ENCODE results near the gene SWAP70. TPM values are rescaled to one million over a fixed set of nuclear protein-coding genes. Genes with fewer than 3 reads are reported as not detected.
"Not testable (repeated sequence)": the region's sequence is repeated elsewhere in the genome, so short reads cannot be mapped to it uniquely, and the experiment has no call there.

Gene SWAP70
- total RNA-seq, 4 donors from 2014 or later: 29.7 to 53.6 (median 38.8) TPM

DNA sequence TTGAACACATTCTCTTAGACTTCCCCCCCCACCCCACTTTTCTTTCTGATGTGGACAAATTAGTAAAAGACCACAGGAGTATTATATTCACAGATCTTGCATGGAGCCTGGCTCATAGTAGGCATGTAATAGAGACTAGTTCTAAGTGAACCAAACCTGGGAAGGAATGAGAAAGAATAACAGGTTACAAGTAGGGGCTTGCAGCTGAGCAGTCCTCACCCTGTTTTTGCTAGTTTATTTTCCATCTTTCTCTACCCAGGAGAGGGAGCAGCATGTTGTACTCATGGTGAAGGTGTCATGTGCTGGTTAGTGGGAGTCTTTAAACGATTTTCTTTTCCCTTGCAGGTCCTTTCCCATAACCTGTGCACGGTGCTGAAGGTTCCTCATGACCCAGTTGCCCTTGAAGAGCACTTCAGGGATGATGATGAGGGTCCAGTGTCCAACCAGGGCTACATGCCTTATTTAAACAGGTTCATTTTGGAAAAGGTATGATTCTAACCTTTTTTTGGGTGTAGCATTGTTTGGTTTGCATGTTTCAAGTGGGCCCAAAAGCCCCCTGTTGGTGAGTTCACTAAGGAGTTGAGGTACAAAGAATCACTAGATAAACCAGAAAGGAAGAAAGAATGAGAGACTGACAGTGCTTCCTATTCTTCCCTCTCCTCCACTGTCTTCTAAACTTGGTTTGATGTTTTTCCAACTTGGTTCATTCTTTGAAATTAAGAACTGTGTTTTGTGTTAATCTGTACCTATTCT lies 30.1 kb downstream of the SWAP70 start:
- H3K27me3 ChIP-seq: no peaks in the 10 kb centered on the region
- H3K27ac ChIP-seq: peak overlapping the region in 2 of 3 donors; percentile 18 to 43
- no peak overlapping the region for H3K4me3 ChIP-seq (replicated peaks in 1 of 3)
- intact Hi-C loops (cut with DNase I): no loop called here
- no peak for DNase-seq
- H3K9me3 ChIP-seq: no peaks in the 10 kb centered on the region
- peaks cover 9 to 11% of the 10 kb centered on the region in 2 donors for H3K36me3 ChIP-seq
- no peak for TF ChIP-seq POLR2A (IDR thresholded peaks at IDR 0.05)
- WGBS, 2 donors: 25 to 38% methylated on average over 2 of the region's 2 CpGs
- H3K4me1 ChIP-seq: peaks cover 18 to 41% of the 10 kb centered on the region in 2 donors

DNA sequence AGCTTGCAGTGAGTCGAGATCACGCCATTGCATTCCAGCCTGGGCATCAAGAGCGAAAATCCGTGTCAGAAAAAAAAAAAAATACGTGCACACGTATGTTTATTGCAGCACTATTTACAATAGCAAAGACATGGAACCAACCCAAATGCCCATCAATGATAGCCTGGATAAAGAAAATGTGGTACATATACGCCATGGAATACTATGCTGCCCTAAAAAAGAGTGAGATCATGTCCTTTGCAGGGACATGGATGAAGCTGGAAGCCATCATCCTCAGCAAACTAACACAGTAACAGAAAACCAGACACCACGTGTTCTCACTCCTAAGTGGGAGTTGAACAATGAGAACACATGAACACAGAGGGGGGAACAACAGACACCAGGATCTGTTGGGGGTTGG lies 31.4 kb downstream of the SWAP70 start:
- H3K4me3 ChIP-seq (replicated peaks in 1 of 3); H3K27ac ChIP-seq; H3K9me3 ChIP-seq; DNase-seq; H3K27me3 ChIP-seq; intact Hi-C loops (cut with DNase I): not testable (repeated sequence)
- Histone ChIP-seq H3K36me3 (peaks cover 9 to 11% of the 10 kb centered on the region in 2 donors), H3K4me1 (peaks cover 23 to 37% of the 10 kb centered on the region in 2 donors)
- 98 to 99% methylated on average over 8 of the region's 8 CpGs for WGBS, 2 donors

DNA sequence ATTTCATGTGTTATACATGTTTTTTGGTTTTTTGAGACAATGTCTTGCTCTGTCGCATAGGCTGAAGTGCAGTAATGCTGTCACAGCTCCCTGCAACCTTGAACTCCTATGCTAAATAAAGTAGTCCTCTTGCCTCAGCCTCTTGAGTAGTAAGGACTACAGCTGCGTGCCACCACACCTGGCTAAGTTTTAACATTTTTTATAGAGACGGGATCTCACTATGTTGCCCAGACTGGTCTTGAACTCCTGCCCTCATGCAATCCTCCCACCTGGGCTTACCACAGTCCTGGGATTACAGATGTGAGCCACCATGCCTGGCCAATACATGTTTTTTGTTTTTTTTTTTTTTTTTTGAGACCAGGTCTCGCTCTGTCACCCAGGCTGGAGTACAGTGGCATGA lies 33.9 kb downstream of the SWAP70 start:
- Histone ChIP-seq H3K27me3 (no peaks in the 10 kb centered on the region), H3K4me3 (replicated peaks in 1 of 3) (no peak overlapping the region), H3K27ac (no peak overlapping the region), H3K4me1 (peaks cover 35 to 42% of the 10 kb centered on the region in 2 donors), H3K9me3 (no peaks in the 10 kb centered on the region), H3K36me3 (peaks cover 9 to 11% of the 10 kb centered on the region in 2 donors)
- no peak for TF ChIP-seq POLR2A (IDR thresholded peaks at IDR 0.05)
- TF ChIP-seq, protein P1, sequence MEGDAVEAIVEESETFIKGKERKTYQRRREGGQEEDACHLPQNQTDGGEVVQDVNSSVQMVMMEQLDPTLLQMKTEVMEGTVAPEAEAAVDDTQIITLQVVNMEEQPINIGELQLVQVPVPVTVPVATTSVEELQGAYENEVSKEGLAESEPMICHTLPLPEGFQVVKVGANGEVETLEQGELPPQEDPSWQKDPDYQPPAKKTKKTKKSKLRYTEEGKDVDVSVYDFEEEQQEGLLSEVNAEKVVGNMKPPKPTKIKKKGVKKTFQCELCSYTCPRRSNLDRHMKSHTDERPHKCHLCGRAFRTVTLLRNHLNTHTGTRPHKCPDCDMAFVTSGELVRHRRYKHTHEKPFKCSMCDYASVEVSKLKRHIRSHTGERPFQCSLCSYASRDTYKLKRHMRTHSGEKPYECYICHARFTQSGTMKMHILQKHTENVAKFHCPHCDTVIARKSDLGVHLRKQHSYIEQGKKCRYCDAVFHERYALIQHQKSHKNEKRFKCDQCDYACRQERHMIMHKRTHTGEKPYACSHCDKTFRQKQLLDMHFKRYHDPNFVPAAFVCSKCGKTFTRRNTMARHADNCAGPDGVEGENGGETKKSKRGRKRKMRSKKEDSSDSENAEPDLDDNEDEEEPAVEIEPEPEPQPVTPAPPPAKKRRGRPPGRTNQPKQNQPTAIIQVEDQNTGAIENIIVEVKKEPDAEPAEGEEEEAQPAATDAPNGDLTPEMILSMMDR (IDR thresholded peaks at IDR 0.05): no peak
- WGBS, 2 donors: 95 to 96% methylated on average over 4 of the region's 4 CpGs
- DNase-seq: no peak
- intact Hi-C loops (cut with DNase I): no loop called here

DNA sequence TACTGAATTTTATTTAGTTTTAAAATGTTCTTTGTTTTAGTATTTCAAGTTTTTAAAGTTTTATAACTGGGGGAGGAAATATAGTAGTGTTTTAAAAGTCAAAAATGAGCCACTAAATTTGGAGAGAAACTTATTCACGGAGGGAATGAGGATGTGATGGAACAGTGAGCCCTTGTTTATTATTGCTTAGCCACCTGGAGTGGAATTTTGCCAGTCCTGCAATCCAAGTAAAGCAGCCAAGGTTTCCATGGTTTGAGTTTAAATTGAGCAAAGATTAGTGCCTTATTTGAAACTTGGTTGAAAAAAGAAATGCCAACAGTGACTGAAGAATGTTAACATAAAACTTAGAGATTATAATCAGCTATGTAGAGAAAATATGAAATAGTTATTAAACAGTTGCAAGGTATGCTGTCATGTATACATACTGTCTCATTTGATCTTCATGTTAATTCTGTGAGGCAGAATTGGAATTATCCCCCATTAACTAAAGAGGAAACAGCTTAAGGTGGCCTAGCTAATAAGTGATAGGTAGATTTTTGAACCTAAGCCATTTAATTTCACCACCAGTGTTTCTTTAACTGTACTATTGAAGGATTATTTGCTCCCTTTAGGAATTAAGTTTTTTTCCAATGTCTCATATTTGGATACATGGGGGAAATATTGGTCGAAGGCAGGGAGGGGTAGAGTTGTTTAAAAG lies 36.4 kb downstream of the SWAP70 start:
- Histone ChIP-seq H3K27ac (peak overlapping the region; percentile 83 to 92 (median 91)), H3K4me1 (peaks cover 20 to 28% of the 10 kb centered on the region in 2 donors), H3K27me3 (no peaks in the 10 kb centered on the region), H3K9me3 (no peaks in the 10 kb centered on the region), H3K36me3 (peaks cover 3% of the 10 kb centered on the region in 2 donors), H3K4me3 (replicated peaks in 1 of 3) (no peak overlapping the region)
- peak; percentile 52 to 53 for DNase-seq
- WGBS, 2 donors: 54 to 55% methylated on average over 2 of the region's 2 CpGs
- intact Hi-C loops (cut with DNase I): no loop called here
- TF ChIP-seq, protein P1 (IDR thresholded peaks at IDR 0.05): no peak
- no peak for TF ChIP-seq POLR2A (IDR thresholded peaks at IDR 0.05)

DNA sequence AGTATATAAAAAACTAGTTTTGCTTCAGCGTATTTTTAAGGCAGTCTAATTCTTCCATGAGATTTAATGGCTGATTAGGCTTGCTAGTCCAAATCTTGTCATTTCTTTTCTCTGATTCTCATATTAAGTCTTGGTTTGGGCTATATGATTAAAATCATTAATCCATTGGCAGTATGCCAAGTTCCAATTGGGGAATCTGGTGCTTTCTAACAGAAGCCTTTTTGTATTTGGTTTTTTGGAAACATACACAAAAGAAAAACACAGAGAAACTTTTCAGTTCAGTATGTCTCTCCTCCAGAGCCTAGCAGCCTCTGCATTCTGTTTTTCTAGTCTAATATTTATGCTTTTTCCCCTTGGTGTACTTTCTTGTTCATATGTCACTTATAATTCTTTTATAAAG lies 37.9 kb downstream of the SWAP70 start:
- Histone ChIP-seq H3K36me3 (no peaks in the 10 kb centered on the region), H3K4me3 (replicated peaks in 1 of 3) (no peak overlapping the region), H3K4me1 (peaks cover 20 to 28% of the 10 kb centered on the region in 2 donors), H3K27ac (peak overlapping the region; percentile 83 to 92 (median 91)), H3K9me3 (no peaks in the 10 kb centered on the region), H3K27me3 (no peaks in the 10 kb centered on the region)
- DNase-seq: no peak
- intact Hi-C loops (cut with DNase I): no loop called here
- WGBS, 2 donors: 96 to 98% methylated on average over 1 of the region's 1 CpG
- TF ChIP-seq, protein P1 (IDR thresholded peaks at IDR 0.05): no peak
- no peak for TF ChIP-seq POLR2A (IDR thresholded peaks at IDR 0.05)

DNA sequence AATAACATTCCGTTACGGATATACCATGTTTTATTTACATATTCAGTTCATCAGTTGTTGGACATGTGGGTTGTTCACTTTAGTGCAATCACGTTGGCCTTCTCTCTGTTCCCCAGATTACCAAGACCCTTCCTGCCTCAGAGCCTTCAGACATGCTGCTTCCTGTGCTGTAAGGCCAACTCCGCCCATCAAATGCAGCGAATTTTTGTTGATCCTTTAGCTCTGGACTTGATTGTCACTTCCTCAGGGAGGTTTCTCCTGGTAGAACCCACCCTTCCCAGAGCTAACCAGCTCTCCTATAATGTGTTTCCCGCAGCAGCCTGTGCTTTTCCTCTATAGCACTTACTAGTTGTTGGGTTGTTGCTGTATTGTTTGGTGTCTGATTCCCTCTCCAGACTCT lies 39.4 kb downstream of the SWAP70 start:
- no peaks in the 10 kb centered on the region for H3K9me3 ChIP-seq
- peak overlapping the region in 2 of 3 donors; percentile 33 to 91 for H3K27ac ChIP-seq
- no peak for DNase-seq
- intact Hi-C loops (cut with DNase I): no loop called here
- TF ChIP-seq POLR2A (IDR thresholded peaks at IDR 0.05): no peak
- TF ChIP-seq, protein P1 (IDR thresholded peaks at IDR 0.05): no peak
- H3K27me3 ChIP-seq: no peaks in the 10 kb centered on the region
- 80 to 90% methylated on average over 6 of the region's 6 CpGs for WGBS, 2 donors
- H3K36me3 ChIP-seq: no peaks in the 10 kb centered on the region
- peaks cover 20 to 29% of the 10 kb centered on the region in 2 donors for H3K4me1 ChIP-seq
- no peak overlapping the region for H3K4me3 ChIP-seq (replicated peaks in 1 of 3)
